ENCODE results near the gene TAL1.

DNA sequence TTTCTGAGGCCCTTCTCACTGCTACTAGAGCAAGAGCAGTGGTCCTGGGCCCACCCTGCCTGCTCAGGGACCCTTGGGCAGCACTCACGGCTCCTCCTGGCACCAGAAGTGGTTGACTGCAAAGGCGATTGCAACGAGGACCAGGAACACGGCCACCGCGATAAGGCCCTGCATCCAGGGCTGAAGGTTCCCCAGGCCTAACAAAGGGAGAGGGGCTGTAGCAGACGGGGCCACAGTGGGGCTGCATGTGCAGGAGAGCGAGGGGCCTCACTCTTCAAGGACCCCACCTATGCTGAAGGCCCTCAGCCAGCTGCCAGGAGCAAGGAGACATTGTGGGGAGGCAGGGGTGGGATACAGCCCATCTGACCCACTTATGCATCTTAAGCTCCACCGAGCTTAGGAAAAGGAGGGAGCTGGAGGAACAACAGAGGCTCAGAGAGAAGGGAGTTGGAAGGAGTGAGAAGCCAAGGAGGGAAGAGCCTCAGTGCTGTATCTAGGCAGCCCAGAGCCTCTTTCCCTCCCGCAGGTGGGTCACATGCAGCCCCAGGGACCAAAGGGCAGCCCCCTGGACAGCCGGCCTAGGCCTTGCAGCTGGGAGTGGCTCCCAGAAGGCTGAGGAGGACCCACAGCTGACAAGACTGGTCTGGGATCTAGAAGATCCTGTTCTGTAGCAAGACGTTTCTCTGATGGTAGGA lies 44.6 kb downstream of the TAL1 start:
- no peak for TF ChIP-seq POLR2A (IDR thresholded peaks at IDR 0.05; ENCODE audit: extremely low read depth, insufficient read length)
- TF ChIP-seq, protein P1, sequence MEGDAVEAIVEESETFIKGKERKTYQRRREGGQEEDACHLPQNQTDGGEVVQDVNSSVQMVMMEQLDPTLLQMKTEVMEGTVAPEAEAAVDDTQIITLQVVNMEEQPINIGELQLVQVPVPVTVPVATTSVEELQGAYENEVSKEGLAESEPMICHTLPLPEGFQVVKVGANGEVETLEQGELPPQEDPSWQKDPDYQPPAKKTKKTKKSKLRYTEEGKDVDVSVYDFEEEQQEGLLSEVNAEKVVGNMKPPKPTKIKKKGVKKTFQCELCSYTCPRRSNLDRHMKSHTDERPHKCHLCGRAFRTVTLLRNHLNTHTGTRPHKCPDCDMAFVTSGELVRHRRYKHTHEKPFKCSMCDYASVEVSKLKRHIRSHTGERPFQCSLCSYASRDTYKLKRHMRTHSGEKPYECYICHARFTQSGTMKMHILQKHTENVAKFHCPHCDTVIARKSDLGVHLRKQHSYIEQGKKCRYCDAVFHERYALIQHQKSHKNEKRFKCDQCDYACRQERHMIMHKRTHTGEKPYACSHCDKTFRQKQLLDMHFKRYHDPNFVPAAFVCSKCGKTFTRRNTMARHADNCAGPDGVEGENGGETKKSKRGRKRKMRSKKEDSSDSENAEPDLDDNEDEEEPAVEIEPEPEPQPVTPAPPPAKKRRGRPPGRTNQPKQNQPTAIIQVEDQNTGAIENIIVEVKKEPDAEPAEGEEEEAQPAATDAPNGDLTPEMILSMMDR (IDR thresholded peaks at IDR 0.05; ENCODE audit: low read depth, low read length) = no peak
- TF ChIP-seq, protein P2, sequence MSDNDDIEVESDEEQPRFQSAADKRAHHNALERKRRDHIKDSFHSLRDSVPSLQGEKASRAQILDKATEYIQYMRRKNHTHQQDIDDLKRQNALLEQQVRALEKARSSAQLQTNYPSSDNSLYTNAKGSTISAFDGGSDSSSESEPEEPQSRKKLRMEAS (IDR thresholded peaks at IDR 0.05; ENCODE audit: low read depth, low read length) = no peak
